Fibroblast of pulmonary artery (primary cell): ENCODE results near the gene CEP85L.

Experiments
- DNase-seq: peaks from one replicate; pipeline ENCODE4 v3.0.0-alpha.2; 2010; ENCODE audit warnings: low read depth
- H3K4me3 ChIP-seq: replicated peaks from 2 replicates; pipeline ENCODE4 v1.5.1; 2011; ENCODE audit warnings: low read depth, mild to moderate bottlenecking, control low read depth, low read length, moderate library complexity
- TF ChIP-seq, protein P1 (sequence below): IDR thresholded peaks from 2 replicates; pipeline ENCODE4 v1.5.1; 2011; ENCODE audit warnings: mild to moderate bottlenecking, control low read depth, low read length, inconsistent platforms; ENCODE audit errors: missing control alignments

Gene CEP85L

DNA sequence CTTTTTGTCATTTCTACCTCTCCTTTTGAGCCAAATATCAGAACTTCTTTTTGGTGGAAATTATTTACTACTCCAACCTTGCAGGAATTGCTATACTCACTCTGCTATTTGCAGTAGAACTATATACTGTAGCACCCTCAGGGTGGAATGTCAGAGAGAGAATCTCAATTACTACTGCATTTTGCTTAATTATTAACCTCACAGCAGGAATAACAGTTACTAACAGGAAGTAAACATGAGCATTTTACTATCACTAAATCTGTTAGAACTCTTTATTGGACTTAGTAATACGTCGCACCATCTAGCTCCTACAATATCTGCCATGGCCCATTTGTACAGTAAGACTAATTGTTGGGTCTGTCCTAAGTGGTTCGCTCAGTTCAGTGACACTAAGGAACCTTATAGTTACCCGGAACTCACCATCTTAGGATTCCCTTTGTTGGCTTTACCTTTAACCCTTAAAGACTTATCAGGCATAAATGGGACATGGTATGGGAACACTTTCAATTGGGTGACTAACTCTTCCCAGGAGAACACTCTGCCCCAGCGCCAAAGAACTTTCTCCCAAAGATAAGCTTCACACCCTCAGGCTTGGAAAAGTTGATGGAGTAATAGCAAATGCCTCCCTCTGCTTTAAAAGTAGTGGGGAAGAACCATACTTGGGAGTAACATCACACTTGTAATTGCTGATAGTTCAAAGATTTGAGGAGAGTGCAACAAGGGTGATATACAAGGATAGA lies 64.5 kb downstream of the CEP85L start:
- DNase-seq: no peak
- TF ChIP-seq, protein P1, sequence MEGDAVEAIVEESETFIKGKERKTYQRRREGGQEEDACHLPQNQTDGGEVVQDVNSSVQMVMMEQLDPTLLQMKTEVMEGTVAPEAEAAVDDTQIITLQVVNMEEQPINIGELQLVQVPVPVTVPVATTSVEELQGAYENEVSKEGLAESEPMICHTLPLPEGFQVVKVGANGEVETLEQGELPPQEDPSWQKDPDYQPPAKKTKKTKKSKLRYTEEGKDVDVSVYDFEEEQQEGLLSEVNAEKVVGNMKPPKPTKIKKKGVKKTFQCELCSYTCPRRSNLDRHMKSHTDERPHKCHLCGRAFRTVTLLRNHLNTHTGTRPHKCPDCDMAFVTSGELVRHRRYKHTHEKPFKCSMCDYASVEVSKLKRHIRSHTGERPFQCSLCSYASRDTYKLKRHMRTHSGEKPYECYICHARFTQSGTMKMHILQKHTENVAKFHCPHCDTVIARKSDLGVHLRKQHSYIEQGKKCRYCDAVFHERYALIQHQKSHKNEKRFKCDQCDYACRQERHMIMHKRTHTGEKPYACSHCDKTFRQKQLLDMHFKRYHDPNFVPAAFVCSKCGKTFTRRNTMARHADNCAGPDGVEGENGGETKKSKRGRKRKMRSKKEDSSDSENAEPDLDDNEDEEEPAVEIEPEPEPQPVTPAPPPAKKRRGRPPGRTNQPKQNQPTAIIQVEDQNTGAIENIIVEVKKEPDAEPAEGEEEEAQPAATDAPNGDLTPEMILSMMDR: no peak
- H3K4me3 ChIP-seq: no peak overlapping the region

DNA sequence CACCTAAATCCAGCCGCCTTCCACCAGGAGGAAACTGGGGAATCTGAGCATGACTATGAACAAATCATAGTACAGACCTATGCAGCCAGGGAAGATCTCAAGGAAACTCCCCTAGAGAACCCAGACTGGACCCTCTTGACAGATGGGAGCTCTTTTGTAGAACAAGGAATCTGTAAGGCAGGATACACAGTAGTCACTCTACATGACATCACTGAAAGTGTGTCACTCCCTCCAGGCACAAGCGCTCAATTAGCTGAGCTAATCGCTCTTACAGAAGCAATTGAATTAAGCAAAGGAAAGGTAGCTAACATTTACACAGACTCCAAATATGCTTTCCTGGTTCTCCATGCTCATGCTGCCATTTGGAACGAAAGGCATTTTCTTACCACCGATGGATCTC lies 66.5 kb downstream of the CEP85L start:
- no peak overlapping the region for H3K4me3 ChIP-seq
- DNase-seq: no peak
- TF ChIP-seq, protein P1: no peak

DNA sequence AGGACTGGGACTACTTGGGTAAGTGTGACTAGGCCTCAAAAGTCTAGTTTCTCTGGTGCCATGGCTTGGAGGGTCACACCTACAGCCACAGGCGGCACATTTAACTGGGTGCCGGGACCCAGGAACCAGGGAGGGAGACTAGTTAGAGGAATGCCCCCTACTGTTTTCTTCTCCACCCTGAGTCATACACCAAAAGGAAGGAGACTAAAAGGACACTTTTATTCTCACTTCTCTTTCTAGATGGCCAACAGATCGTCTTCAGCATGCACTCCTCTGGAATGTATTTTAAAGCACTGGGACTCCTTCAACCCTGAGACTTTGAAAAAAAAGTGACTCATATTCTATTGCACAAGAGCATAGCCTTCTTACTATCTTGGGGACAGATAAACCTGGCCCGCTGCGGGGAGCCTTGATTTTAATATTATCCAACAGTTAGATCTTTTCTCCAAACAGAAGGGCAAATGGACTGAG lies 69.9 kb downstream of the CEP85L start:
- DNase-seq: peak; percentile 79
- TF ChIP-seq, protein P1: no peak

DNA sequence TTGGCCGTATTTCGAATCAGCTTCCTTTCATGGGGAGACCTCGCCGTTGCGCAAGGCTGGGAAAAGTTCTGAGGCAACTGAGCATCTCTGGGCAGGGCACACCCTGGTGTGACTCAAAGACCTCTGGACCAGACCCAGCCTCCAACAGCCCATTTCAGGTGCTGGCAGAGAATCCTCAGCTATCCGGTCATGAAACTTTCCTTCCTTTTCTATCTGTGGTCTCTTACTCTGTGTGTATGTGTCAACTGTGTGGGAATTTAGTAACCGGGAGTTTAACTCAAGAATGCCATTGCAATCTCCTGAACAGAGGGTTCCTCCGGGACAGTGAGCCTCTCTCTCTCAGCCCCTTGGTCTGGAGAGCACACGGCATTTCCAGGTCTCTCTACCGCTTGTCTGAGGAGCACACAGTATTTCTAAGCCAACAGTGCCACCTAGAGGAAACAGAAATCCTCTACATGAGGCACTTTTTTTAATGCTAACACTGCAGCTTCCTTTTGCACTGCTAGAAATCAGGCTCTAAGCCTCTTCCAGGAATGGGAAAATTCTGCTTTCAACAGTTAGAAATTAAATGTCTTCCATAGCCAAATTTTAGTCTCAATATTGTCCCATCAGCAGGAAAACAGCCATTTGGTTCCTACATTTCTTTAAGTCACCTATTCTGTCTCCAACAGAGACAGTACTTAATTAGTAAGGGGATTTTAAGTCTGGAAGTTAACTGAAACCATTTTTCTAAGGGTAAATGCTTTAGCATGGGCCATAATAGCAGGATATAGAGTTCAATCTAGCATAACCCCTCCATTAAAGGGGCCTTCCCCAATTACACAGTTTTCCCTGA lies 70.6 kb downstream of the CEP85L start:
- peak; percentile 93 for DNase-seq
- TF ChIP-seq, protein P1: peak; percentile 70
- H3K4me3 ChIP-seq: no peak overlapping the region

More for the DNA sequence above, 69.9 kb downstream of the CEP85L start:
- no peak overlapping the region for H3K4me3 ChIP-seq

DNA sequence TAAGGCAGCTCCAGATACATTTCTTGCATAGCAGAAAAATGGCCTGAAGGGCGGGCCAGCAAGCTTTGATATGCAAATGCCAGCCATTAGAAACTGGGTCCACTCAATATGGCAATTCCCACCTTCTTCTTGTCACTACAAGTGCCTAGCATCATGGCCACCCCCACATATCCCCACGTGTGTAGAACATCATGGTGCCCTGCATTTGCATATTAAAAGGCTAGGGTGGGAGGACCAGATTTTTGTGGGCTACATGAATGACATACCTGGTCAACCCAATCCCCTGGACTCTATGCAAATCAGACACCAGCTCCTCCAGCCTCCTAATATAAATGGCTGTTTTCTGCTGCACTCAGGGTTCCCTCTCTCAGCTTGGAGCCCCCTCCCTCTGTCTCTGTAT lies 71.6 kb downstream of the CEP85L start:
- no peak for DNase-seq

DNA sequence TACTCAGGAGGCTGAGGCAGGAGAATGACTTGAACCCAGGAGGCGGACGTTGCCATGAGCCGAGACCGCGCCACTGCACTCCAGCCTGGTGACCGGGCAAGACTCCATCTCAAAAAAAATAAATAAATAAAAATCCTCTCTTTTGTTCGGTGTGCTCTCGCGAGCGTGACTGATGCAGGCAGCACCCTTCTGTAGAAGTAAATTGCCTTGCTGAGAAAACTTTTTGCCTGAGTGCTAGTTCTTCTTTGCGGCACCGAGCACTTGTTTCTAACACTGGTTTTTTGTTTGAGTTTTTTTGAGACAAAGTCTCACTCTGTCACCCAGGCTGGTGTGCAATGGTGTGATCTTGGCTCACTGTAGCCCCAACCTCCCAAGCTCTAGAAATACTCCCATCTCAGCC lies 72.8 kb downstream of the CEP85L start:
- no peak for DNase-seq
- H3K4me3 ChIP-seq: no peak overlapping the region
- TF ChIP-seq, protein P1: no peak

More for the DNA sequence above, 71.6 kb downstream of the CEP85L start:
- H3K4me3 ChIP-seq: no peak overlapping the region
- TF ChIP-seq, protein P1: no peak
